HL-60 (cell line): ENCODE results near the gene ZFP30.

Source experiments
- GABPA ChIP-seq: IDR thresholded peaks from 2 replicates; pipeline ENCODE4 v1.6.1; 2012; ENCODE audit warnings: low read depth
- POLR2AphosphoS5 ChIP-seq: IDR thresholded peaks from 2 replicates; pipeline ENCODE4 v1.6.1; 2012; ENCODE audit warnings: low read depth
- TF ChIP-seq, protein P1 (sequence below): IDR thresholded peaks from one replicate; pipeline ENCODE4 v1.5.1; 2011; ENCODE audit warnings: low read length, control low read depth, inconsistent platforms; ENCODE audit not compliant: insufficient read depth
- TF ChIP-seq, protein P2 (sequence below): IDR thresholded peaks from 2 replicates; pipeline ENCODE4 v1.6.1; 2012; ENCODE audit warnings: low read depth; ENCODE audit not compliant: insufficient replicate concordance

DNA sequence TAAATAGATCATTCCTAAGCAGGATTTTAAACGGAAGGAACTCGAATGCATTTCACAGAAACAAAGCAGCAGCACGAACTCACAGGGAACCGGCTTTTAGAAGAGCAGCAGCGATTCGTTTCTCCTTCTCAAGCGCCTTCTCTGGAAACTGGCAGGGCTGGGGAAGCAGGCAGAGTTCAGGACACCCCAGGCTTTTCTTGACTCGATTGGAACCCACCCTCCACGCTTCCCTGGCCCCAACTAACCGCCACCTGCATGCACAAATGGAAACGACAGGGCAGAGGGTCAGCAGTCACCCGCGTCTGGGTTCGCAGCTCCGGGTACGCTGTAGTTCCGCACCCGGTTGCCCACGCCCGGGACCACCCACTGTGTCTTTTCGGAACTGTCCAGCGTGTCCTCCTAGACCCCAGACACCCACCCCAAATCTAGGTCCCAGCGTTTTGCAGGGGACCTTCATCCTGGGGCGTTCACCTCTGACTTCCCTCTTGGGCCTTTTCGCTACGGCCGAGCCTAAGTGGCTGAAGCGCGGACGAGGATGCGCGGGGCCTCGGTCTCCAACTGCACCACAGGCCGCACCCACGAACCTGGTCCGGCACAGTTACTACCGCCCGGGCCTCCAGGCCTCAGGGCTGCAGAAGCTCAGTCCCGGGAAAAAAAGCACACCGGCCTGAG is 500 bp downstream of the ZFP30 start:
- no peak for TF ChIP-seq GABPA
- TF ChIP-seq, protein P1, sequence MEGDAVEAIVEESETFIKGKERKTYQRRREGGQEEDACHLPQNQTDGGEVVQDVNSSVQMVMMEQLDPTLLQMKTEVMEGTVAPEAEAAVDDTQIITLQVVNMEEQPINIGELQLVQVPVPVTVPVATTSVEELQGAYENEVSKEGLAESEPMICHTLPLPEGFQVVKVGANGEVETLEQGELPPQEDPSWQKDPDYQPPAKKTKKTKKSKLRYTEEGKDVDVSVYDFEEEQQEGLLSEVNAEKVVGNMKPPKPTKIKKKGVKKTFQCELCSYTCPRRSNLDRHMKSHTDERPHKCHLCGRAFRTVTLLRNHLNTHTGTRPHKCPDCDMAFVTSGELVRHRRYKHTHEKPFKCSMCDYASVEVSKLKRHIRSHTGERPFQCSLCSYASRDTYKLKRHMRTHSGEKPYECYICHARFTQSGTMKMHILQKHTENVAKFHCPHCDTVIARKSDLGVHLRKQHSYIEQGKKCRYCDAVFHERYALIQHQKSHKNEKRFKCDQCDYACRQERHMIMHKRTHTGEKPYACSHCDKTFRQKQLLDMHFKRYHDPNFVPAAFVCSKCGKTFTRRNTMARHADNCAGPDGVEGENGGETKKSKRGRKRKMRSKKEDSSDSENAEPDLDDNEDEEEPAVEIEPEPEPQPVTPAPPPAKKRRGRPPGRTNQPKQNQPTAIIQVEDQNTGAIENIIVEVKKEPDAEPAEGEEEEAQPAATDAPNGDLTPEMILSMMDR, result no peak
- TF ChIP-seq POLR2AphosphoS5, result no peak
- TF ChIP-seq, protein P2, sequence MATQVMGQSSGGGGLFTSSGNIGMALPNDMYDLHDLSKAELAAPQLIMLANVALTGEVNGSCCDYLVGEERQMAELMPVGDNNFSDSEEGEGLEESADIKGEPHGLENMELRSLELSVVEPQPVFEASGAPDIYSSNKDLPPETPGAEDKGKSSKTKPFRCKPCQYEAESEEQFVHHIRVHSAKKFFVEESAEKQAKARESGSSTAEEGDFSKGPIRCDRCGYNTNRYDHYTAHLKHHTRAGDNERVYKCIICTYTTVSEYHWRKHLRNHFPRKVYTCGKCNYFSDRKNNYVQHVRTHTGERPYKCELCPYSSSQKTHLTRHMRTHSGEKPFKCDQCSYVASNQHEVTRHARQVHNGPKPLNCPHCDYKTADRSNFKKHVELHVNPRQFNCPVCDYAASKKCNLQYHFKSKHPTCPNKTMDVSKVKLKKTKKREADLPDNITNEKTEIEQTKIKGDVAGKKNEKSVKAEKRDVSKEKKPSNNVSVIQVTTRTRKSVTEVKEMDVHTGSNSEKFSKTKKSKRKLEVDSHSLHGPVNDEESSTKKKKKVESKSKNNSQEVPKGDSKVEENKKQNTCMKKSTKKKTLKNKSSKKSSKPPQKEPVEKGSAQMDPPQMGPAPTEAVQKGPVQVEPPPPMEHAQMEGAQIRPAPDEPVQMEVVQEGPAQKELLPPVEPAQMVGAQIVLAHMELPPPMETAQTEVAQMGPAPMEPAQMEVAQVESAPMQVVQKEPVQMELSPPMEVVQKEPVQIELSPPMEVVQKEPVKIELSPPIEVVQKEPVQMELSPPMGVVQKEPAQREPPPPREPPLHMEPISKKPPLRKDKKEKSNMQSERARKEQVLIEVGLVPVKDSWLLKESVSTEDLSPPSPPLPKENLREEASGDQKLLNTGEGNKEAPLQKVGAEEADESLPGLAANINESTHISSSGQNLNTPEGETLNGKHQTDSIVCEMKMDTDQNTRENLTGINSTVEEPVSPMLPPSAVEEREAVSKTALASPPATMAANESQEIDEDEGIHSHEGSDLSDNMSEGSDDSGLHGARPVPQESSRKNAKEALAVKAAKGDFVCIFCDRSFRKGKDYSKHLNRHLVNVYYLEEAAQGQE, result no peak
